GM23248 (cell line): Measurements from ENCODE around the gene TXNDC17.

ENCODE experiments used
- EZH2 ChIP-seq: fragments of 200-600 bp; sonication (generic); IDR thresholded peaks from 2 replicates; pipeline ENCODE4 v1.6.1; 2018; ENCODE audit warnings: antibody characterized with exemption, mild to moderate bottlenecking; ENCODE audit not compliant: insufficient read depth, poor library complexity, severe bottlenecking
- EZH2phosphoT487 ChIP-seq: fragments of 200-600 bp; sonication (generic); IDR thresholded peaks from 2 replicates; pipeline ENCODE4 v1.6.1; 2018; ENCODE audit warnings: antibody characterized with exemption, moderate library complexity, mild to moderate bottlenecking, low read depth; ENCODE audit not compliant: insufficient read depth

GRCh38 chr17:6630390-6630789 is 10.5 kb upstream of the TXNDC17 start:
- TF ChIP-seq EZH2 (no peak), EZH2phosphoT487 (no peak)
